GM18951 (cell line): ENCODE results near the gene UNC79.
"Not testable (repeated sequence)": the region's sequence is repeated elsewhere in the genome, so short reads cannot be mapped to it uniquely, and the experiment has no call there.

Experiments
- POLR2A ChIP-seq: IDR thresholded peaks from 4 replicates; pipeline ENCODE4 v1.6.1; 2011; ENCODE audit warnings: mild to moderate bottlenecking; ENCODE audit not compliant: insufficient read length, insufficient read depth; ENCODE audit errors: extremely low read depth
- in situ Hi-C: fragments of 300-500 bp; cut with MboI; formaldehyde crosslinking; loops from one replicate; pipeline ENCODE4 v1.12.0; 2022; ENCODE audit warnings: low sequenced_read_pairs, mixed read lengths, inconsistent platforms; ENCODE audit not compliant: unreplicated experiment

UNC79 gene

DNA sequence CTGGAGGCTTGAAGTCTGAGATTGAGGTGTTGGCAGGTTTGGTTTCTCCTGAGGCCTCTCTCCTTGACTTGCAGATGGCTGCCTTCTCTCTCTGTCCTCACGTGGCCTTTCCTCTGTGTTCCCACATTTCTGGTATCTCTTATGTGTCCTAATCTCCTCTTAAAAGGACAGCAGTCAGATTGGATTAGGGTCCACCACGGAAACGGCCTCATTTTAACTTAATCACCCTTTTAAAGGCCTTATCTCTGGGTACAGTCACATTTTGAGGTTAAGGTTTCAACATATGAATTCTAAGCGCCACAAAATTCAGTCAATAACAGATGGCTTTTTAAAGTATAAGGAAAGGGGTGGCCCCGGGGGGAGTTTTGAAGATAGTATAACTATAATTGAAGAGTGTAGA is 33.5 kb downstream of the UNC79 start:
- in situ Hi-C loops, result no loop called here
- no peak for TF ChIP-seq POLR2A

DNA sequence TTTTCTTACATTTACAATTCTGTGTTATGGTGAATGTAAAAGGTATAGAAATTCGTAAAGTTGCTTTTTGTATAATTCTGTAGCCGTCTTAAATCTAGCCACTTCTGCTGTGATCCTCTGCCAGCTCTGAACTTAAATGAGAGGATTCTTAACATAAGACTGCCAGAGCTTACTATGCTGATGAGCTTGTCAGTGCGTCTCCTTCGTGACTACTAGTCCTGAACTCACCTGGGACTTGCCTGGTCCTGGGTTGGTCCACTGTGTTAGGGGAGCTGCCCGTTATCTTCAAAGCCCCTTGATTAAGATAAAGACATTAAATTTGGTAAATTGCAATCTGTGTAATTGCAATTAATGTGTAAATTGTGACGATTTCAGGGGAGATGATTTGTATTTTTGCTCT is 44.7 kb downstream of the UNC79 start:
- TF ChIP-seq POLR2A, result no peak
- in situ Hi-C loops, result no loop called here

DNA sequence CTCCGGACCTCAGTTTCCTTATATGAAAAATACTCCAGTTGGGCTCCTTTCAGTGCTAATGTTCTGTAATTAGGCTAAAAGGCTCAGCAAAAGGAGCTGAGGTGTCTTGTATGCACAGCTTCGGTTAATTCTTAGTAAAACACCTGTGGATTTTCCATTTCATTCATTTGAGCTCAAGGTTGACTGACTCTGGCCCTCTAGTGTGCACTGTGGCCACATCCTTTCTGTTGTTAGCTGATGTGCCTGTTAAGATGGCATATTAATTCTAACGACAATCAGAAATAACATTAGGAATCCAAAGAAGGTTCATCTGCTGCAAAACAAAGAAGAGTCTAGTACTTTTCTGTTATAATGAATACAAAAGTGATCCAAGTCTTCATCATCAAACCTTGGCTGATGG is 45.6 kb downstream of the UNC79 start:
- no peak for TF ChIP-seq POLR2A
- in situ Hi-C loops, result no loop called here

DNA sequence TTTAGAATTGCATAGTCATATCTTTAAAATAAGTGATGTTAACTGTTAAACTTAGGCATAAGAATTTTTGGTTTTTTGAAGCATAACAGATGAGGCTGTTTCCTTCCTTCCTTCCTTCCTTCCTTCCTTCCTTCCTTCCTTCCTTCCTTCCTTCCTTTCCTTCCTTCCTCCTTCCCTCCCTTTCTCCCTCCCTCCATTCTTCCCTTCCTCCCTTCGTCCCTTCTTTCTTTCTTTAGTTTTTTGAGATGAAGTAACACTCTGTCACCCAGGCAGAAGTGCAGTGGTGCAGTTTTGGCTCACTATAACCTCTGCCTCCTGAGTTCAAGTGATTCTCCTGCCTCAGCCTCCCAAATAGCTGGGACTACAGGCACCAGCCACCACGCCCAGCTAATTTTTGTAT is 48.3 kb downstream of the UNC79 start:
- in situ Hi-C loops, result not testable (repeated sequence)

DNA sequence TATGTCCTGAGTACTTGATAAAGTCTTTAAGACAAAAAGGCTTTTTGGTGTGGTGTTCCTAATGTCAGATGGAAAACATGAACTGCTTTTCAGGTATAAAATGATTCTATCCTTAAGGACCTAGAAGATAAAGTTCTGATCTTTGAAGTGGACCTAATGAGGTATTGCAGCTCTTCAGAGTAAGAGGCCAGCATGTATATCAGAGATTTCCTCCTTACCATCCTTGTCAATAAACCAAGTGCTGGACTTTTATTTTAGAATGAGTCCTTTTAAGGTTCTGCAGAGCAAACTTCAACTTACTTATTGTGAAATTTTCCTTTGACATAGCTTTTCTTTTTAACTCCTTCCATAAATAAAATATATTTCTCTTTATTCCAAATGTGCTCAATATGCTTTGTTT is 50.1 kb downstream of the UNC79 start:
- no peak for TF ChIP-seq POLR2A
- in situ Hi-C loops, result no loop called here

DNA sequence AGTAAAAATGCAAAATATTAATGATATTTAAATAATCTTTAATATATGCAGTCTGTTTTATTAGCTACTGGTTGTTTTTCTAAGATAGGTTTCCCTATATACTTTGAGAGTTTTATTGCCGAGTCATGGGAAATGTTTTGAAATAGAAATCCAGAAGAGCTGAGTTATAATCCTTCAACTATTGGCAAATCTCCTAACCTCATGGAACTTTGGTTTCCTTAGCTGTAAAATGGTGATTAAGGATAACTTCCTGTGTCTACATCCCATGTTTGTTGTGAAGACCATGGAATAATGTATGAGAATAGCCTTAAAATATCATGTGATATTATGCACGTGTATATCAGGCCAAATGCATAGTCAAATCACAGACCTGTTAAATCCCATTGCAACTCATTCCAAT is 51.0 kb downstream of the UNC79 start:
- in situ Hi-C loops, result no loop called here
- no peak for TF ChIP-seq POLR2A

DNA sequence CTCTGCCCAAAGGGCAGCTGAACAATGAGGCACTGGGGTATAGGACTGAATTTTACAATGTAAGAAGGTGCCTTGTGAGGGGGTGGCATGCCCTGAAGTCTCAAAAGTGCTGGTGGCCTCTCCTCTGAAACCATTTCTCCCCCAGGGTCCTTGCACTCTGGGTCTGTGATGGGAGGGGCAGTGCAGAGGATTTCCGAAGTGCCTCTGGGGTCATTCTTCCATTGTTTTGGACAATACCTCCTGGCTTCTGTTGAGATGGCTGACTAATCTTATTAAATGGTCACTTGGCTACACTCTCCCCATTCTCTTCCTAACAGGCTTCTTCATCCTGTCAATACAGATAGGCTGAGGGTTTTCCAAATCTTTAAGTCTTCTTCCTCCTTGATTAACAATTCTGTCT is 59.3 kb downstream of the UNC79 start:
- in situ Hi-C loops, result no loop called here

DNA sequence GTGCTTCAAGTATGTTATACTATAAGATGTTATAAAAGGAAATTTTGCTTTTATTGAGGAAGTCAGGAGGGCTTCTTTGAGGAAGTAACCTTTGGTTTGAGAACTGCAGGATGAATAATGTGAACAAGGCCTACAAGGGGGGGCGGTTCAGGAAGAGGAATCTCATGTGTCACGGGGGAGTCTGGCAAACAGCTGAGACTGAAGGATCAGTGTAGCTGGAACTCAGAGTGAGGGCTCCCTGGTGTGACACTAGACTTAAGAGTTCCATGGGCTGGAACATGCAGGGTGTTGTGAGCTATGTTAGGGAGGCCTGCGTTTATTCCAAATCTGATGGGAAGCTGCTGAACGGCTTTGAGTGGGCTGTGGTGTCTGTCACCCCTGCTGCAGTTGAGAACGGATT is 62.3 kb downstream of the UNC79 start:
- no peak for TF ChIP-seq POLR2A
- in situ Hi-C loops, result no loop called here

More for the DNA sequence above, 59.3 kb downstream of the UNC79 start:
- no peak for TF ChIP-seq POLR2A

DNA sequence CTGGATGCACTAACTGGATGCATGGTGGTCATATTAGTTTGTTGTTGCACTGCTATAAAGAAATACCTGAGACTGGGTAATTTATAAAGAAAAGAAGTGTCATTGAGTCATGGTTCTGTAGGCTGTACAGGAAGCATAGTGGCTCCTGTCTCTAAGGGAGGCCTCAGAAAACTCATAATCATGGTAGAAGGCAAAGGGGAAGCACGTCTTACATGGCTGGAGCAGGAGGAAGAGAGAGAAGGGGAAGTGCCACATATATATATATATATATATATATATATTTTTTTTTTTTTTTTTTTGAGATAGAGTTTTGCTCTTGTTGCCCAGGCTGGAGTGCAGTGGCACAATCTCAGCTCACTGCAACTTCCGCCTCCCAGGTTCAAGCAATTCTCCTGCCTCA is 62.9 kb downstream of the UNC79 start:
- in situ Hi-C loops, result not testable (repeated sequence)

DNA sequence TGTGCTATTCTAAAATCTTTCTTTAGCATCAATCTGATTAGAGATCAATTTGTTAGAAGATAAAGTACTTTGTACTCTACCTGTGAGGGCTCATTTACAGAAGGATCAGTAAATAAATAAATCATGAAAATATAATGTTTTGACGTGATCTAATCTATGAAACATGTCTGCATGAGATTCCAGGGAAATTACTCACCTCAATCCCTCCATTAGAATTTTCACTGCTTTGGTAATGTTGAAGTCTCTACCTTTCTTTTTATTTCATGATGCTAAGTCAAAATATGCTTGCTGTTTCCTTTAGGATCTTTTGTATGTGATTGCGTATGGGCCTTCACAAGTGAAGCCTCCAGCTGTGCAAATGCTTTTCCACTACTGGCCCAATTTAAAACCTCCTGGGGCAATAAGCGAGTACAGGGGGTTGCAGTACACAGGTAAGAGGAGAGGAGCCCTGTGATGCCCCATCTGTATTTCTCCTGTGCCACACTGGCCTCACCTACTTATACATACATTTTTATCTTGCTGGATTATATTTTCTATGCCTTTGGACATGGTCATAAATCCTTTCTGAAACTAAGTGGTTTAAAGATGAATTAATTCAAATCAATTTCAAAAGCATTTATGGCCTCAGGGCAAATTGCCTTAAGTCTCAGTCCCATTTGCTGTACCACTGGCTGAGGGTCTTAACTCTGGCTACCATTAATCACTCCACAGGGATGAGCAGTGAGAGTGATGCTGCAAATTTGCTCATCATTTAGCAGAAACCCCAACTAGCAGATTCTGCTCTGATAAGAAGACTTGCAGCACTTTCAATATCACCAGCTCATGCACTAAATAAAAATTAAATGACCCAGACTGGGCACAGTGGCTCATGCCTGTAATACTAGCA is 66.4 kb downstream of the UNC79 start:
- in situ Hi-C loops, result no loop called here

DNA sequence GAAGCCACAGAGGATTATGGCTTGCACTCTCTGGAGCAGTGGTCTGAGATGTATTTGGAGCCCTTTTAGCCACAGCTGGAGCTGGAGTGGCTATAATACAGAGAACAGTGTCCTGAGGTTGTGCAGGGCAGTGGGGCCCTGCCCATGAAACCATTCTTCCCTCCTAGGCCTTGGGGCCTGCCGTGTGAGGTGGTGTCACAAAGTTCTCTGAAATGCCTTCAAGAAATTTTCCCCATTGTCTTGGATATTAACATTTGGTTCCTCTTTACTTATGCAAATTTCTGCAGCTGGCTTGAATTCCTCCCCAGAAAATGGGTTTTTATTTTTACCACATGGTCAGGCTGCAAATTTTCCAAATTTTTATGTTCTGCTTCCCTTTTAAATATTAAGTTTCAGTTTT is 79.3 kb downstream of the UNC79 start:
- in situ Hi-C loops, result no loop called here
- TF ChIP-seq POLR2A, result no peak

More for the DNA sequence above, 66.4 kb downstream of the UNC79 start:
- no peak for TF ChIP-seq POLR2A

DNA sequence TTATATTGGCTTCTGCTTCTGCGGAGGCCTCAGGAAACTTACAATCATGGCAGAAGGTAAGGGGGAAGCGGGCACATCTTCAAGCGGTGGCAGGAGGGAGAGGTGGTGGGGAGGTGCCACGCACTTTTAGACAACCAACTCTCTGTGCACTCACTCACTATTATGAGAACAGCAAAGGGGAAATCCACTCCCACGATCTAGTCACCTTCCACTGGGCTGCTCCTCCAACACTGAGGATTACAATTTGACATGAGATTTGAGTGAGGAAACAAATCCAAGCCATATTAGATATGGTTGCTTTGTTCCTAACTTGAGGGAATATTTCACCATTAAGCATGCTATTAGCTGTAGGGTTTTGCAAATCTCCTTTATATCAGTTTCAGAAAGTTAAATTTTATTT is 80.3 kb downstream of the UNC79 start:
- in situ Hi-C loops, result no loop called here

DNA sequence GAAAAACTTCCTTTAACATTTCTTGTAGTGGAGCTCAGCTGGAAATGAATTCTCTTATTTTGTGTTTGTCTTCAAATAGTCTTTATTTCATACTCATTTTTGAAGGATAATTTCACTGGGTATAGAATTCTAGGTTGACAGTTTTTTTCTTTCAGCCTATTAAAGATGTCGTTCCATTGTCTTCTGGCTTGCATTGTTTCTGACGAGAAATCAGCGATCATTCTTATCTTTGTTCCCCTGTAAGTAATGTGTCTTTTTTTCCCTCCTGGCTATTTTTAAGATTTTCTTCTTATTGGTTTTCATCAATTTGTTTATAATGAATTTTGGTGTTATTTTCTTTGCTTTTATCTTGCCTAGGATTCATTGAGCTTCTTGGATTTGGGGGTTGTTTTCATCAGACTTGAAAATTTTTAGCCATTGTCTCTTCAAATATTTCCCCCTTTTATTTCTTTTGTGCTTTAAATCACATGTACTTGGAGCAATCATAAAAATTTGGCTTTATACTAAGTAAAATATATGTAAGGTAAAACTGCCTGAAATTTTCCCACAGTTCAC is 89.4 kb downstream of the UNC79 start:
- in situ Hi-C loops, result no loop called here
- no peak for TF ChIP-seq POLR2A

More for the DNA sequence above, 80.3 kb downstream of the UNC79 start:
- TF ChIP-seq POLR2A, result no peak

DNA sequence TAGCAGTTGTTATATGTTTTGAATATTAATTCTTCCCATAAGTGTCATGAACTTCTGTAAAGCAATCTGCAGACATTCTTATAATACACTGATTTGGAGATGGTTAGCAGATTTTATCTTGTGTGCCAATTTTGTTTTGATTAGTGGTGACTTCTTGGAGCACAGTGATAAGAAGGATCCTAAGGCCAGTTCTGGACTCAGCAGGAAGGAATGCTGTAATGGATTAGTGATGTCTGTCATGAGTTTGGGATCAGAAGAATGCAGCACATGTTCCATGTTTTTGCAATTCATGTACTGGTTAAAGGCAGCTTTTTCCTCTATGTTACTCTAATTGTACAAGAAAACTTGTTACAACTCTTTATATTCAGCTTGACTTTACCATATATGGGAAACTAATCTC is 91.5 kb downstream of the UNC79 start:
- no peak for TF ChIP-seq POLR2A
- in situ Hi-C loops, result no loop called here

DNA sequence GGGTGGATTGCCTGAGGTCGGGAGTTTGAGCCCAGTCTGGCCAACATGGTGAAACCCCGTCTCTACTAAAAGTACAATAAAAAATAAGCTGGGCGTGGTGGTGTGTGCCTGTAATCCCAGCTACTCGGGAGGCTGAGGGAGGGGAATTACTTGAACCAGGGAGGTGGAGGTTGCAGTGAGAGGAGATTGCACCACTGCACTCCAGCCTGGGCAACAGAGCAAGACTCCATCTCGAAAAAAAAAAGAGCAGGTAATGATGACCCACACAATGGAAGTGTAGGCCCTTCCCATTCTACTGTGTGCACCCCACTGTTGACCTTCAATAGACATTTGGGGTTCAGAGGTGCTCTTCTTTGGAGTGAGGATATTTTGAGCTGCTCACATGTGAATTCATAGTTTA is 94.5 kb downstream of the UNC79 start:
- in situ Hi-C loops, result loop anchor here (25.0 kb wide), 1 partner anchor 288 kb away; no protein-coding TSS in a partner anchor
